Measurements from ENCODE around the gene SNORC.

The SNORC gene

GRCh38 chr2:232894251-232894650 lies 24.2 kb downstream of the SNORC start:
- no peak overlapping the region for H3K4me3 ChIP-seq (ENCODE audit: low read depth, low read length)
- TF ChIP-seq, protein P1, sequence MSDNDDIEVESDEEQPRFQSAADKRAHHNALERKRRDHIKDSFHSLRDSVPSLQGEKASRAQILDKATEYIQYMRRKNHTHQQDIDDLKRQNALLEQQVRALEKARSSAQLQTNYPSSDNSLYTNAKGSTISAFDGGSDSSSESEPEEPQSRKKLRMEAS (IDR thresholded peaks at IDR 0.05; ENCODE audit: low read depth, low read length) = no peak
- TF ChIP-seq MYC (IDR thresholded peaks at IDR 0.05; ENCODE audit: low read depth, low read length) (no peak), POLR2A (IDR thresholded peaks at IDR 0.05; ENCODE audit: extremely low read depth, insufficient read length) (no peak)
- TF ChIP-seq, protein P2, sequence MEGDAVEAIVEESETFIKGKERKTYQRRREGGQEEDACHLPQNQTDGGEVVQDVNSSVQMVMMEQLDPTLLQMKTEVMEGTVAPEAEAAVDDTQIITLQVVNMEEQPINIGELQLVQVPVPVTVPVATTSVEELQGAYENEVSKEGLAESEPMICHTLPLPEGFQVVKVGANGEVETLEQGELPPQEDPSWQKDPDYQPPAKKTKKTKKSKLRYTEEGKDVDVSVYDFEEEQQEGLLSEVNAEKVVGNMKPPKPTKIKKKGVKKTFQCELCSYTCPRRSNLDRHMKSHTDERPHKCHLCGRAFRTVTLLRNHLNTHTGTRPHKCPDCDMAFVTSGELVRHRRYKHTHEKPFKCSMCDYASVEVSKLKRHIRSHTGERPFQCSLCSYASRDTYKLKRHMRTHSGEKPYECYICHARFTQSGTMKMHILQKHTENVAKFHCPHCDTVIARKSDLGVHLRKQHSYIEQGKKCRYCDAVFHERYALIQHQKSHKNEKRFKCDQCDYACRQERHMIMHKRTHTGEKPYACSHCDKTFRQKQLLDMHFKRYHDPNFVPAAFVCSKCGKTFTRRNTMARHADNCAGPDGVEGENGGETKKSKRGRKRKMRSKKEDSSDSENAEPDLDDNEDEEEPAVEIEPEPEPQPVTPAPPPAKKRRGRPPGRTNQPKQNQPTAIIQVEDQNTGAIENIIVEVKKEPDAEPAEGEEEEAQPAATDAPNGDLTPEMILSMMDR (IDR thresholded peaks at IDR 0.05; ENCODE audit: low read depth, low read length) = no peak
- DNase-seq (ENCODE audit: low read depth) = no peak

- no peak for DNase-seq (ENCODE audit: low read depth)
- no peak overlapping the region for H3K4me3 ChIP-seq (ENCODE audit: low read depth, low read length)
- TF ChIP-seq MYC (IDR thresholded peaks at IDR 0.05; ENCODE audit: low read depth, low read length) (no peak), POLR2A (IDR thresholded peaks at IDR 0.05; ENCODE audit: extremely low read depth, insufficient read length) (no peak)
- TF ChIP-seq, protein P1 (IDR thresholded peaks at IDR 0.05; ENCODE audit: low read depth, low read length) = no peak
- TF ChIP-seq, protein P2 (IDR thresholded peaks at IDR 0.05; ENCODE audit: low read depth, low read length) = no peak
Measured at GRCh38 chr2:232894746-232895145, 24.7 kb downstream of the SNORC start.

- TF ChIP-seq, protein P2 (IDR thresholded peaks at IDR 0.05; ENCODE audit: low read depth, low read length) = no peak
- TF ChIP-seq, protein P1 (IDR thresholded peaks at IDR 0.05; ENCODE audit: low read depth, low read length) = no peak
- TF ChIP-seq MYC (IDR thresholded peaks at IDR 0.05; ENCODE audit: low read depth, low read length) (no peak), POLR2A (IDR thresholded peaks at IDR 0.05; ENCODE audit: extremely low read depth, insufficient read length) (no peak)
- DNase-seq (ENCODE audit: low read depth) = no peak
- no peak overlapping the region for H3K4me3 ChIP-seq (ENCODE audit: low read depth, low read length)
Measured at GRCh38 chr2:232896111-232896510, 26.0 kb downstream of the SNORC start.

- no peak overlapping the region for H3K4me3 ChIP-seq (ENCODE audit: low read depth, low read length)
- no peak for DNase-seq (ENCODE audit: low read depth)
- TF ChIP-seq, protein P1 (IDR thresholded peaks at IDR 0.05; ENCODE audit: low read depth, low read length) = no peak
- TF ChIP-seq MYC (IDR thresholded peaks at IDR 0.05; ENCODE audit: low read depth, low read length) (no peak), POLR2A (IDR thresholded peaks at IDR 0.05; ENCODE audit: extremely low read depth, insufficient read length) (no peak)
- TF ChIP-seq, protein P2 (IDR thresholded peaks at IDR 0.05; ENCODE audit: low read depth, low read length) = no peak
Measured at GRCh38 chr2:232896720-232897597, 26.9 kb downstream of the SNORC start.

- DNase-seq (ENCODE audit: low read depth) = no peak
- no peak overlapping the region for H3K4me3 ChIP-seq (ENCODE audit: low read depth, low read length)
- TF ChIP-seq, protein P1 (IDR thresholded peaks at IDR 0.05; ENCODE audit: low read depth, low read length) = no peak
- TF ChIP-seq POLR2A (IDR thresholded peaks at IDR 0.05; ENCODE audit: extremely low read depth, insufficient read length) (no peak), MYC (IDR thresholded peaks at IDR 0.05; ENCODE audit: low read depth, low read length) (no peak)
- TF ChIP-seq, protein P2 (IDR thresholded peaks at IDR 0.05; ENCODE audit: low read depth, low read length) = no peak
Measured at GRCh38 chr2:232897598-232898408, 27.7 kb downstream of the SNORC start.
